ENCODE data around the gene ABLIM1. TPM values are rescaled to one million over a fixed set of nuclear protein-coding genes. Genes with fewer than 3 reads are reported as not detected.

ABLIM1 gene
- total and polyA plus RNA-seq, 2 donors (not counting 1 experiment from before 2014, with no cell fraction given) = 5.3 to 13.6 TPM

DNA sequence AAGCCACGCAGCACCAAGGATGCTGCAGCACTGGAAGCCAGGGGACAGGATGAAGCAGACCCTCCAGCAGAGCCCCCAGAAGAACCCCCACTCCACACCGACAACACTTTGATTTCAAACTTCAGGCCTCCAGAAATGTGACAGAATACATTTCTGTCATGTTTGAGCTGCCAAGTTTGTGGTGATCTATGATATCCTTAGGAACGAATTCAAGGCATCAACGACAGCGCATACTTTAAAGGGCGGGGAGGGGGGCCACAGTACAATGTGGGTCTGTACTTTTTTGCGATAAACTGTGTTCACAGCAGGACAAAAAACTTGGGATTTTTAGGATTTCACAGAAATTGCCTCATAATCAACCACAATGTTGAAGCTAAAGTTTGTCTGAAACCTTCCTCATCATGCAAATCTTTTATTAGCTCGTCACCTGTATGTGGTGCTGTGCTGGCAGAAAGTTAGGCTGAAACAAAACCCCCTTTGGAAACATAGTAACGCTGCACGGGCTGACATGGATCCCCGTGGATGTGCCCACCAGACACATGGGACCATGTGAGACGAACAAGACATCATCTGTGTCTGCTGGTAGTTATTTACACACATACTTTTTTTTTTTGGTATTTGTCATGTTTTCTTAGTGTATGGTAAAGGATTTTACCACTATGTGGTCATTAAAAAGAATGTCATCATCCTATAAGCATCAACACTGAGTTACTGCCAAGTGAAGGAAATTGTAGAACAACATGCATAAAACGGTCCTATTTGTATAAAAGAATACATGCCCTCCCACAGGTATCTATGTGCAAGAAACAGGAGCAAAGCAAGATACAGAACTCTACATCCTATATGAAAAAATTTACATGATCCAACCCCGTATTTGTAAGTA lies 140.5 kb downstream of the ABLIM1 start:
- Histone ChIP-seq H3K79me2 (ENCODE audit: control insufficient read depth, insufficient read depth, low read length) (no peaks in the 10 kb centered on the region), H2AFZ (ENCODE audit: low read length) (no peak overlapping the region), H3K4me3 (replicated peaks in 1 of 4; ENCODE audit: control extremely low read depth in 1 of 4, insufficient read depth in 1 of 4, low read depth in 3 of 4, low read length in 4 of 4) (no peak overlapping the region), H3K9ac (ENCODE audit: insufficient read depth, low read length) (no peak overlapping the region), H3K27me3 (ENCODE audit: control insufficient read depth, insufficient read depth, low read length) (no peaks in the 10 kb centered on the region), H3K9me3 (ENCODE audit: control insufficient read depth, insufficient read depth, low read depth, low read length) (no peaks in the 10 kb centered on the region), H3K4me1 (ENCODE audit: control insufficient read depth, extremely low read depth, insufficient read depth, low read length) (peaks cover 5% of the 10 kb centered on the region), H4K20me1 (ENCODE audit: control insufficient read depth, extremely low read depth, insufficient read depth, low read length) (no peaks in the 10 kb centered on the region), H3K36me3 (ENCODE audit: control insufficient read depth, insufficient read depth, low read length) (no peaks in the 10 kb centered on the region), H3K4me2 (ENCODE audit: extremely low read depth, insufficient read depth, low read length) (no peak overlapping the region), H3K27ac (ENCODE audit: insufficient read depth, low read length) (no peak overlapping the region)
- DNase-seq (ENCODE audit: low read depth in 2 of 2) = no peak
- TF ChIP-seq, protein P1, sequence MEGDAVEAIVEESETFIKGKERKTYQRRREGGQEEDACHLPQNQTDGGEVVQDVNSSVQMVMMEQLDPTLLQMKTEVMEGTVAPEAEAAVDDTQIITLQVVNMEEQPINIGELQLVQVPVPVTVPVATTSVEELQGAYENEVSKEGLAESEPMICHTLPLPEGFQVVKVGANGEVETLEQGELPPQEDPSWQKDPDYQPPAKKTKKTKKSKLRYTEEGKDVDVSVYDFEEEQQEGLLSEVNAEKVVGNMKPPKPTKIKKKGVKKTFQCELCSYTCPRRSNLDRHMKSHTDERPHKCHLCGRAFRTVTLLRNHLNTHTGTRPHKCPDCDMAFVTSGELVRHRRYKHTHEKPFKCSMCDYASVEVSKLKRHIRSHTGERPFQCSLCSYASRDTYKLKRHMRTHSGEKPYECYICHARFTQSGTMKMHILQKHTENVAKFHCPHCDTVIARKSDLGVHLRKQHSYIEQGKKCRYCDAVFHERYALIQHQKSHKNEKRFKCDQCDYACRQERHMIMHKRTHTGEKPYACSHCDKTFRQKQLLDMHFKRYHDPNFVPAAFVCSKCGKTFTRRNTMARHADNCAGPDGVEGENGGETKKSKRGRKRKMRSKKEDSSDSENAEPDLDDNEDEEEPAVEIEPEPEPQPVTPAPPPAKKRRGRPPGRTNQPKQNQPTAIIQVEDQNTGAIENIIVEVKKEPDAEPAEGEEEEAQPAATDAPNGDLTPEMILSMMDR (conservative IDR thresholded peaks at IDR 0.05 in 1 of 2, IDR thresholded peaks at IDR 0.05 in 1 of 2; ENCODE audit: low read depth in 1 of 2, low read length in 2 of 2) = no peak
- TF ChIP-seq EZH2 (IDR thresholded peaks at IDR 0.05; ENCODE audit: low read length, missing control alignments) = no peak

DNA sequence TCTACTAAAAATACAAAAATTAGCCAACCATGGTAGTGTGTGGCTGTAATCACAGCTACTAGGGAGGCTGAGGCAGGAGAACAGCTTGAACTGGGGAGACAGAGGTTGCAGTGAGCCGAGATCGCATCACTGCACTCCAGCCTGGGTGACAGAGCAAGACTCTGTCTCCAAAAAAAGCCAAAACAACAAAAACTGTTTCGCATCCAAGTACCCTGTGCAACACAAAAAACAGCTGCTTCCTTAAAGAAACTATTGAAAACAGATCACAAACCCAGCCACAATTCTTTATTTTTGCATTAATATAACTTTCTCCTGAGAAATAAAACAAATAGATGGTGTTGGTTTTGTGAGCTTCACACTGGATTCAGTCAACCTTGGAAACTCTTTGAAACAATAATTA lies 141.7 kb downstream of the ABLIM1 start:
- Histone ChIP-seq H3K4me3 (replicated peaks in 1 of 4; ENCODE audit: control extremely low read depth in 1 of 4, insufficient read depth in 1 of 4, low read depth in 3 of 4, low read length in 4 of 4) (no peak overlapping the region), H4K20me1 (ENCODE audit: control insufficient read depth, extremely low read depth, insufficient read depth, low read length) (no peaks in the 10 kb centered on the region), H3K79me2 (ENCODE audit: control insufficient read depth, insufficient read depth, low read length) (no peaks in the 10 kb centered on the region), H3K9me3 (ENCODE audit: control insufficient read depth, insufficient read depth, low read depth, low read length) (no peaks in the 10 kb centered on the region), H3K4me1 (ENCODE audit: control insufficient read depth, extremely low read depth, insufficient read depth, low read length) (peaks cover 5% of the 10 kb centered on the region), H3K27me3 (ENCODE audit: control insufficient read depth, insufficient read depth, low read length) (peaks cover 2% of the 10 kb centered on the region), H3K9ac (ENCODE audit: insufficient read depth, low read length) (no peak overlapping the region), H3K4me2 (ENCODE audit: extremely low read depth, insufficient read depth, low read length) (no peak overlapping the region), H3K27ac (ENCODE audit: insufficient read depth, low read length) (no peak overlapping the region), H2AFZ (ENCODE audit: low read length) (no peak overlapping the region), H3K36me3 (ENCODE audit: control insufficient read depth, insufficient read depth, low read length) (no peaks in the 10 kb centered on the region)
- DNase-seq (ENCODE audit: low read depth in 2 of 2) = no peak
- TF ChIP-seq, protein P1 (conservative IDR thresholded peaks at IDR 0.05 in 1 of 2, IDR thresholded peaks at IDR 0.05 in 1 of 2; ENCODE audit: low read depth in 1 of 2, low read length in 2 of 2) = no peak
- no peak for TF ChIP-seq EZH2 (IDR thresholded peaks at IDR 0.05; ENCODE audit: low read length, missing control alignments)

DNA sequence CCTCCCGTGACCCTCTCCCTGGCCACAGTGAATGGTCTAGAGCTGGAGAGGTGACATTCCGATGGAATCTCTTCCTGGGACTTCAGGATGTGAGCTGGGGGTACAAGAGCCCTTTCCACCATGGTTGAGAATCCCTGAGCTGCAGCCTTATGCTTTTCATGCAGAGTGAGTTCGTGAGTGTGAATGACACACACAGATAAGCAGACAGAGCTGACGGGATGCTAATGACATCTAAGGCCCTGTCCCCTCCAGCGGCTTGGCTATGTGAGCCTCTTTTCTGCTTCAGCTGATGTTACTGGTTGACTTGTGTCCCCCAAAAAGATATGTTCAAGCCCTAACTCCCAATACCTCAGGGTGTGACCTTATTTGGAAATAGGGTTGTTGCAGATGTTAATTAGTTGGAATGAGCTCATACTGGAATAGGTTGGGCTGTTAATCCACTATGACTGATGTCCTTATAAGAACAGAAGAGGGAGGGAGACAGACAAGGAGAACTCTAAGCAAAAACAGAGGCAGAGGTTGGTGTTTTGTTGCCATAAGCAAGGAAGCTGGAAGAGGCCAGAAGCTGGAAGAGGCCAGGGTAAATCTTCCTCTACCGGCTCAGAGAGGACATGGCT lies 142.7 kb downstream of the ABLIM1 start:
- Histone ChIP-seq H3K4me1 (ENCODE audit: control insufficient read depth, extremely low read depth, insufficient read depth, low read length) (peaks cover 5% of the 10 kb centered on the region), H3K4me2 (ENCODE audit: extremely low read depth, insufficient read depth, low read length) (no peak overlapping the region), H3K27me3 (ENCODE audit: control insufficient read depth, insufficient read depth, low read length) (peaks cover 2% of the 10 kb centered on the region), H3K27ac (ENCODE audit: insufficient read depth, low read length) (no peak overlapping the region), H3K9ac (ENCODE audit: insufficient read depth, low read length) (no peak overlapping the region), H4K20me1 (ENCODE audit: control insufficient read depth, extremely low read depth, insufficient read depth, low read length) (no peaks in the 10 kb centered on the region), H3K36me3 (ENCODE audit: control insufficient read depth, insufficient read depth, low read length) (no peaks in the 10 kb centered on the region), H3K9me3 (ENCODE audit: control insufficient read depth, insufficient read depth, low read depth, low read length) (no peaks in the 10 kb centered on the region), H3K4me3 (replicated peaks in 1 of 4; ENCODE audit: control extremely low read depth in 1 of 4, insufficient read depth in 1 of 4, low read depth in 3 of 4, low read length in 4 of 4) (no peak overlapping the region), H3K79me2 (ENCODE audit: control insufficient read depth, insufficient read depth, low read length) (no peaks in the 10 kb centered on the region), H2AFZ (ENCODE audit: low read length) (no peak overlapping the region)
- no peak for DNase-seq (ENCODE audit: low read depth in 2 of 2)
- TF ChIP-seq EZH2 (IDR thresholded peaks at IDR 0.05; ENCODE audit: low read length, missing control alignments) = no peak
- TF ChIP-seq, protein P1 (conservative IDR thresholded peaks at IDR 0.05 in 1 of 2, IDR thresholded peaks at IDR 0.05 in 1 of 2; ENCODE audit: low read depth in 1 of 2, low read length in 2 of 2) = no peak

All from fibroblast of lung (primary cell).